ENCODE measurements around the gene TLCD3B.
"Not testable (repeated sequence)": the region's sequence is repeated elsewhere in the genome, so short reads cannot be mapped to it uniquely, and the experiment has no call there.

Gene TLCD3B

DNA sequence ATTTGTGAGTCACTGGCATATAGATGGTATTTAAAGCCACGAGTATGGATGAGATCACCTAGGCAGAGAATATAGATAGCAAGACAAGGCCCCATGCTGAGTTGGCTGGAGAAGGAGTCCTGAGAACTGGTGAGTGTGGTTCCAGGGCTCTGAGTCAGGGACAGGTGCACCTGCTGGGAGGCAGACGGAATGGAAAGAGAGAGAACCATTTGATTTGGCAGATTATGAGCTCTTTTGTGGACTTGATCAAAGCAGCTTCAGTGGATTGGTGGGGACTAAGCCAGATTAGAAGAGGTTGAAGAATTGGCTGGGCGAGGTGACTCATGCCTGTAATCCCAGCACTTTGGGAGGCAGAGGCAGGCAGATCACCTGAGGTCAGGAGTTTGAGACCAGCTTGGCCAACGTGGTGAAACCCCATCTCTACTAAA, 12.3 kb downstream of the TLCD3B start:
- no peaks in the 10 kb centered on the region for H3K27me3 ChIP-seq (ENCODE audit: control insufficient read depth, insufficient read depth, low read length)
- no peaks in the 10 kb centered on the region for H3K9me3 ChIP-seq (ENCODE audit: control insufficient read depth, low read length)
- H3K4me3 ChIP-seq (ENCODE audit: low read depth, low read length), result no peak overlapping the region
- H3K4me2 ChIP-seq (ENCODE audit: low read length), result no peak overlapping the region
- H3K79me2 ChIP-seq, result no peaks in the 10 kb centered on the region
- TF ChIP-seq, protein P1, sequence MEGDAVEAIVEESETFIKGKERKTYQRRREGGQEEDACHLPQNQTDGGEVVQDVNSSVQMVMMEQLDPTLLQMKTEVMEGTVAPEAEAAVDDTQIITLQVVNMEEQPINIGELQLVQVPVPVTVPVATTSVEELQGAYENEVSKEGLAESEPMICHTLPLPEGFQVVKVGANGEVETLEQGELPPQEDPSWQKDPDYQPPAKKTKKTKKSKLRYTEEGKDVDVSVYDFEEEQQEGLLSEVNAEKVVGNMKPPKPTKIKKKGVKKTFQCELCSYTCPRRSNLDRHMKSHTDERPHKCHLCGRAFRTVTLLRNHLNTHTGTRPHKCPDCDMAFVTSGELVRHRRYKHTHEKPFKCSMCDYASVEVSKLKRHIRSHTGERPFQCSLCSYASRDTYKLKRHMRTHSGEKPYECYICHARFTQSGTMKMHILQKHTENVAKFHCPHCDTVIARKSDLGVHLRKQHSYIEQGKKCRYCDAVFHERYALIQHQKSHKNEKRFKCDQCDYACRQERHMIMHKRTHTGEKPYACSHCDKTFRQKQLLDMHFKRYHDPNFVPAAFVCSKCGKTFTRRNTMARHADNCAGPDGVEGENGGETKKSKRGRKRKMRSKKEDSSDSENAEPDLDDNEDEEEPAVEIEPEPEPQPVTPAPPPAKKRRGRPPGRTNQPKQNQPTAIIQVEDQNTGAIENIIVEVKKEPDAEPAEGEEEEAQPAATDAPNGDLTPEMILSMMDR (IDR thresholded peaks at IDR 0.05), result no peak
- H3K9ac ChIP-seq, result no peak overlapping the region
- H3K27ac ChIP-seq, result no peak overlapping the region
- H3K36me3 ChIP-seq (ENCODE audit: control insufficient read depth, insufficient read depth, low read length), result no peaks in the 10 kb centered on the region
- no peak overlapping the region for H2AFZ ChIP-seq
- H3K4me1 ChIP-seq, result no peaks in the 10 kb centered on the region

DNA sequence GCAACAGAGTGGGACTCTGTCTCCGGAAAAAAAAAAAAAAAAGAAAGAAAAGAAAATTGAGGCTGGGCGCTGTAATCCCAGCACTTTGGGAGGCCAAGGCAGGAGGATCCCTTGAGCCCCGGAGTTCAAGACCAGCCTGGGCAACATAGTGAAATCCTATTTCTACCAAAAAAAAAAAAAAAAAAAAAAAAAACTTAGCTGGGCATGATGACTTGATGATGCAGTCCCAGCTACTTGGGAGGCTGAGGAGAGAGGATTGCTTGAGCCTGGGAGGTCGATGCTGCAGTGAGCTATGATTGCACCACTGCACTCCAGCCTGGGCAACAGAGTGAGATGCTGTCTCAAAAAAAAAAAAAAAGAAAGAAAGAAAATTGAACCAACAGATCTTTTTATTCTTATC, 13.1 kb downstream of the TLCD3B start:
- H3K36me3 ChIP-seq (ENCODE audit: control insufficient read depth, insufficient read depth, low read length); H3K79me2 ChIP-seq; H3K4me1 ChIP-seq; H3K4me3 ChIP-seq (ENCODE audit: low read depth, low read length); H3K9ac ChIP-seq; H3K27me3 ChIP-seq (ENCODE audit: control insufficient read depth, insufficient read depth, low read length); H2AFZ ChIP-seq; H3K9me3 ChIP-seq (ENCODE audit: control insufficient read depth, low read length); H3K4me2 ChIP-seq (ENCODE audit: low read length); H3K27ac ChIP-seq: not testable (repeated sequence)

DNA sequence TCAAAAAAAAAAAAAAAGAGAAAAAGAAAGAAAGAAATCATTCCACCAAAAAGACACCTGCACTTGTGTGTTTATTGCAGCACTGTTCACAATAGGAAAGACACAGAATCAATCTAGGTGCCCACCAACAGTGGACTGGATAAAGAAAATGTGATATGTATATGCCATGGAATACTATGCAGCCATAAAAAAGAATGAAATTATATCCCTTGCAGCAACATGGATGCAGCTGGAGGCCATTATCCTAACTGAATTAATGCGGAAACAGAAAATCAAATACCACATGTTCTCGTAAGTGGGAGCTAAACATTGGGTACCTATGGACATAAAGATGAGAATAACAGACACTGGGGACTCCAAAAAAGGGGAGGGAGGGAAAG, 13.8 kb downstream of the TLCD3B start:
- H3K4me1 ChIP-seq, result no peaks in the 10 kb centered on the region
- H3K27me3 ChIP-seq (ENCODE audit: control insufficient read depth, insufficient read depth, low read length), result no peaks in the 10 kb centered on the region
- H3K79me2 ChIP-seq, result no peaks in the 10 kb centered on the region
- H3K9ac ChIP-seq, result no peak overlapping the region
- TF ChIP-seq, protein P1 (IDR thresholded peaks at IDR 0.05), result no peak
- H3K36me3 ChIP-seq (ENCODE audit: control insufficient read depth, insufficient read depth, low read length), result no peaks in the 10 kb centered on the region
- no peak overlapping the region for H3K4me3 ChIP-seq (ENCODE audit: low read depth, low read length)
- no peak overlapping the region for H3K27ac ChIP-seq
- H2AFZ ChIP-seq, result no peak overlapping the region
- no peaks in the 10 kb centered on the region for H3K9me3 ChIP-seq (ENCODE audit: control insufficient read depth, low read length)
- H3K4me2 ChIP-seq (ENCODE audit: low read length), result no peak overlapping the region

DNA sequence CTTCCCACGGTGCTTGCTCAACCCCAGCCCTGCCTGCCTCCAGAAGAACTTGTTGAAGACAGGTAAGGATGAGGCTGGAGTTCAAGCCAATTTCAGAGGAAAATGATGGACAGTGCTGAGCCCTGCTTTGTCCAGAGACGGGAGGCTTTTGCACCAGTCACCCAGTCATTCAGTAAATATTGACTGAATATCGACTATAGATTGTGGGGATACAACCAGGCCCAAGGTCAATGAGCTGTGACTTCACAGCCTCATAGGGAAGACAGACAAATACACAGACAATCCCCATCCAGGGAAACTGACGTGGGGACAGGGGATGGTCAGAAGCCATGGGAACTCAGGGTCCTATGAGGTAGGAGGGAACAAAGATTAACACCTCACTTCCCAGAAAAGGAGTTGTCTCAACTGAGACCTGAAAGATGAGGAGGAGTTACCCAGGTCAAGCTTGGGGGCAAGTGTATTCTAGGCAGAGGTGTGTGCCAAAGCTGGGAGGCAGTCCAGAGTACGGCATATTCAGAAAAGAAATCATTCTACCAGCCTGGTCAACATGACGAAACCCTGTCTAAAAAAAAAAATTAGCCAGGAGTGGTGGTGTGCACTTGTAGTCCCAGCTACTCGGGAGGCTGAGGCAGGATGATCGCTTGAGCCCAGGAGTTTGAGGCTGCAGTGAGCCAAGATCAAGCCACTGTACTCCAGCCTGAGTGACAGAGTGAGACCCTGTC, 14.4 kb downstream of the TLCD3B start:
- no peak overlapping the region for H3K4me2 ChIP-seq (ENCODE audit: low read length)
- H3K9me3 ChIP-seq (ENCODE audit: control insufficient read depth, low read length), result no peaks in the 10 kb centered on the region
- no peak overlapping the region for H3K27ac ChIP-seq
- H3K9ac ChIP-seq, result no peak overlapping the region
- no peak overlapping the region for H2AFZ ChIP-seq
- H3K4me1 ChIP-seq, result no peaks in the 10 kb centered on the region
- TF ChIP-seq, protein P1 (IDR thresholded peaks at IDR 0.05), result no peak
- no peaks in the 10 kb centered on the region for H3K79me2 ChIP-seq
- H3K27me3 ChIP-seq (ENCODE audit: control insufficient read depth, insufficient read depth, low read length), result no peaks in the 10 kb centered on the region
- no peaks in the 10 kb centered on the region for H3K36me3 ChIP-seq (ENCODE audit: control insufficient read depth, insufficient read depth, low read length)
- H3K4me3 ChIP-seq (ENCODE audit: low read depth, low read length), result no peak overlapping the region

DNA sequence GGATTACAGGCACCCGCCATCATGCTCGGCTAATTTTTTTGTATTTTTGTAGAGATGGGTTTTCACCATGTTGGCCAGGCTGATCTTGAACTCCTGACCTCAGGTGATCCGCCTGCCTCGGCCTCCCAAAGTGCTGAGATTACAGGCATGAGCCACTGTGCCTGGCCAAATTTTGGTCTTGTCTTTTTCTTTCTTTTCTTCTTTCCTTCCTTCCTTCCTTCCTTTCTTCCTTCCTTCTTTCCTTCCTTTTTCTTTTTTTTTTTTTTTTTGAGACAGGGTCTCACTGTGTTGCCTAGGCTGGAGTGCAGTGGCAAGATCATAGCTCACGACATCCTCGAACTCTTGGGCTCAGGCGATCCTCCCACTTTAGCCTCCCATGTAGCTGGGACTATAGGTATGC, 15.6 kb downstream of the TLCD3B start:
- not testable (repeated sequence) for H3K9ac ChIP-seq; H2AFZ ChIP-seq; H3K27ac ChIP-seq; H3K9me3 ChIP-seq (ENCODE audit: control insufficient read depth, low read length); H3K4me3 ChIP-seq (ENCODE audit: low read depth, low read length); H3K4me1 ChIP-seq; H3K36me3 ChIP-seq (ENCODE audit: control insufficient read depth, insufficient read depth, low read length); H3K27me3 ChIP-seq (ENCODE audit: control insufficient read depth, insufficient read depth, low read length); H3K4me2 ChIP-seq (ENCODE audit: low read length); H3K79me2 ChIP-seq

DNA sequence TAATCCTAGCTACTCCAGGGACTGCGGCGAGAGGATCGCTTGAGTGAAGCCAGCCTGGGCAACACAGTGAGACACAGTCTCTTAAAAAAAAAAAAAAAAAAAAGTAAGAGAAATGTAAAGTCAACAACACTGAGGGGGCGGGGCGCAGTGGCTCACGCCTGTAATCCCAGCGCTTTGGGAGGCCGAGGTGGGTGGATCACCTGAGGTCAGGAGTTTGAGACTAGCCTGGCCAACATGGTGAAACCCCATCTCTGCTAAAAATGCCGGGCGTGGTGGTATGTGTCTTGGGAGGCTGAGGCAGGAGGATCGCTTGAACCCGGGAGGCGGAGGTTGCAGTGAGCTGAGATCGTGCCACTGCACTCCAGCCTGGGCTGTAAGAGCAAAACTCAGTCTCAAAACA, 18.5 kb downstream of the TLCD3B start:
- H3K4me2 ChIP-seq (ENCODE audit: low read length); H3K27me3 ChIP-seq (ENCODE audit: control insufficient read depth, insufficient read depth, low read length); H3K4me1 ChIP-seq; H3K9ac ChIP-seq; H2AFZ ChIP-seq; H3K9me3 ChIP-seq (ENCODE audit: control insufficient read depth, low read length); H3K27ac ChIP-seq; H3K79me2 ChIP-seq; H3K4me3 ChIP-seq (ENCODE audit: low read depth, low read length); H3K36me3 ChIP-seq (ENCODE audit: control insufficient read depth, insufficient read depth, low read length): not testable (repeated sequence)

Data from parathyroid adenoma (tissue), 2 donors.